Activated T-cell treated with anti-CD3 and anti-CD28 coated beads, Interleukin-2, amount 50 U/mL, for 4 hours (primary cell): ENCODE results near the gene ERCC6L. TPM values are rescaled to one million over a fixed set of nuclear protein-coding genes. Genes with fewer than 3 reads are reported as not detected.
A peak's percentile ranks its signal among the peaks of the same experiment; 100 is the strongest.

ENCODE experiments used
- ATAC-seq, 2 donors: fragments of 200-7000 bp; cut with Tn5 transposase; one replicate each; pipeline ENCODE4 v1.10.0; 2021
- DNase-seq: peaks from one replicate; pipeline ENCODE4 v3.0.0-alpha.2; 2020
- H3K27me3 Mint-ChIP-seq: one replicate; pipeline ENCODE4 v1.8.0; 2021; ENCODE audit warnings: low read depth, mixed read lengths
- H3K36me3 Mint-ChIP-seq: one replicate; pipeline ENCODE4 v1.8.0; 2022; ENCODE audit warnings: mixed read lengths; ENCODE audit not compliant: insufficient read depth
- H3K4me1 Mint-ChIP-seq: one replicate; pipeline ENCODE4 v1.8.0; 2021; ENCODE audit warnings: low read depth, mixed read lengths
- H3K4me3 Mint-ChIP-seq: one replicate; pipeline ENCODE4 v1.8.0; 2021; ENCODE audit warnings: mild to moderate bottlenecking, moderate library complexity, mixed read lengths
- H3K9me3 Mint-ChIP-seq: one replicate; pipeline ENCODE4 v1.8.0; 2021; ENCODE audit warnings: mixed read lengths
- total RNA-seq, 3 donors: library from RNA; stranded (reverse); gene quantifications; one replicate each; pipeline ENCODE4 v1.2.1, GENCODE V29; 2021

ERCC6L gene, protein sequence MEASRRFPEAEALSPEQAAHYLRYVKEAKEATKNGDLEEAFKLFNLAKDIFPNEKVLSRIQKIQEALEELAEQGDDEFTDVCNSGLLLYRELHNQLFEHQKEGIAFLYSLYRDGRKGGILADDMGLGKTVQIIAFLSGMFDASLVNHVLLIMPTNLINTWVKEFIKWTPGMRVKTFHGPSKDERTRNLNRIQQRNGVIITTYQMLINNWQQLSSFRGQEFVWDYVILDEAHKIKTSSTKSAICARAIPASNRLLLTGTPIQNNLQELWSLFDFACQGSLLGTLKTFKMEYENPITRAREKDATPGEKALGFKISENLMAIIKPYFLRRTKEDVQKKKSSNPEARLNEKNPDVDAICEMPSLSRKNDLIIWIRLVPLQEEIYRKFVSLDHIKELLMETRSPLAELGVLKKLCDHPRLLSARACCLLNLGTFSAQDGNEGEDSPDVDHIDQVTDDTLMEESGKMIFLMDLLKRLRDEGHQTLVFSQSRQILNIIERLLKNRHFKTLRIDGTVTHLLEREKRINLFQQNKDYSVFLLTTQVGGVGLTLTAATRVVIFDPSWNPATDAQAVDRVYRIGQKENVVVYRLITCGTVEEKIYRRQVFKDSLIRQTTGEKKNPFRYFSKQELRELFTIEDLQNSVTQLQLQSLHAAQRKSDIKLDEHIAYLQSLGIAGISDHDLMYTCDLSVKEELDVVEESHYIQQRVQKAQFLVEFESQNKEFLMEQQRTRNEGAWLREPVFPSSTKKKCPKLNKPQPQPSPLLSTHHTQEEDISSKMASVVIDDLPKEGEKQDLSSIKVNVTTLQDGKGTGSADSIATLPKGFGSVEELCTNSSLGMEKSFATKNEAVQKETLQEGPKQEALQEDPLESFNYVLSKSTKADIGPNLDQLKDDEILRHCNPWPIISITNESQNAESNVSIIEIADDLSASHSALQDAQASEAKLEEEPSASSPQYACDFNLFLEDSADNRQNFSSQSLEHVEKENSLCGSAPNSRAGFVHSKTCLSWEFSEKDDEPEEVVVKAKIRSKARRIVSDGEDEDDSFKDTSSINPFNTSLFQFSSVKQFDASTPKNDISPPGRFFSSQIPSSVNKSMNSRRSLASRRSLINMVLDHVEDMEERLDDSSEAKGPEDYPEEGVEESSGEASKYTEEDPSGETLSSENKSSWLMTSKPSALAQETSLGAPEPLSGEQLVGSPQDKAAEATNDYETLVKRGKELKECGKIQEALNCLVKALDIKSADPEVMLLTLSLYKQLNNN
- total RNA-seq: 1 to 10 TPM; 2.9 to 4.7 (median 4.3) TPM

DNA sequence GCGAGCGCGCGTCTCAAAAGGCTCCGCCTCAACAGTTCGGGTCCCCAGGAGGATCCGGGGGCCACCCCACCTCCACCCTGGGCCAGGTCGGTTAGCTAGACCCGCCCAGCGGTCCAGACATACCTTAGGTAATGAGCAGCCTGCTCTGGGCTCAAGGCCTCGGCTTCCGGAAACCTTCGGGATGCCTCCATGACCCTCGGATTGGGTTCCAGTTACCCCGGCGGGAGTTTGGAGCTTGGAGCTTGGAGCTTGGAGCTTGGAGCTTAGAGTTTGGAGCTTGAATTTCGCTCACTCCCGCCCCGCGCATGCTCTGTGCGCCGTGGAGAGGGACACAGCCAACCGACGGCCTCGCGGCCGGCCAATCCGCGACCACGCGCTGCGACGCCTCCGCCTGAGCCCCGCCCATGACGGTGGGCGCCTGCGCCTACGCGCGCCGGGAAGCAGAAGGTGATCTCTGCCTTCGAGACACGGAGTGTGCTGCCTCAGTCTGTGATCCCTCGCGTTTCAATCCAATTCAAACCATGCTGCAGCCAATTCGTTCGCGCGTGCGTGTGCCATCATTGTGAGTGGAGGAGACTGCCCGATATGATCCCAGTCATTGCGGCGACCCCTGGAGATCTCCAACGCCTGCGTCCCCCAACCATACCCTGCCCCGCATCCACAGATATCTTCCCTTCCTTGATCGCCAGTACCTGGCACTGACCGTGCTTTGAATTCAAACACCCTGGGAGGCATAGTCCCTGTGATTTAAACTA lies at the start of gene ERCC6L:
ERCC6L (minus strand) TSS at position 307 of the 755 bp plus-strand sequence; CDS start at position 191, 116 bp downstream.
- Mint-ChIP-seq H3K4me1 (peaks cover 3% of the 10 kb centered on the region), H3K9me3 (no peaks in the 10 kb centered on the region), H3K36me3 (no peaks in the 10 kb centered on the region), H3K27me3 (no peaks in the 10 kb centered on the region), H3K4me3 (peak within 1 kb of the TSS; percentile 72)
- peak; percentile 93 to 97 for ATAC-seq
- DNase-seq: peak; percentile 75

DNA sequence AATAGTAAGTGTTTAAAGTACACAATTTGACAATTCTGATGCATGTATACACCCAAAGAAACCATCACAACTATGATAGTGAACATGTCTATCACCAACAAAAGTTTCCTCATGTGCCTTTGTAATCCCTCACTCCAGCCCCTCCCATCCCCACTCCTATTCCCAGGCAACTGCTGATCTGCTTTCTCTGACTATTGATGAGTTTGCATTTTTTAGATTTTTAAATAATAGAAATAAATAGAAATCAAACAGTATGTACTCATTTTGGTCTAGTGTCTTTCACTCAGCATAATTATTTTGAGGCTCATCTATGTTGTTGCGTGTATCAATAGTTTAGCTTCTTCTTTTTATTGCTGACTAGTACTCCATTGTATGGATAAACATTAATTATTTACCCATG lies 43.5 kb upstream of the ERCC6L start:
- ATAC-seq (no peak), DNase-seq (no peak)
- no peaks in the 10 kb centered on the region for H3K36me3 Mint-ChIP-seq
- H3K4me1 Mint-ChIP-seq: peaks cover 3% of the 10 kb centered on the region
- no peaks in the 10 kb centered on the region for H3K9me3 Mint-ChIP-seq
- no peak overlapping the region for H3K4me3 Mint-ChIP-seq
- H3K27me3 Mint-ChIP-seq: peaks cover 4% of the 10 kb centered on the region

DNA sequence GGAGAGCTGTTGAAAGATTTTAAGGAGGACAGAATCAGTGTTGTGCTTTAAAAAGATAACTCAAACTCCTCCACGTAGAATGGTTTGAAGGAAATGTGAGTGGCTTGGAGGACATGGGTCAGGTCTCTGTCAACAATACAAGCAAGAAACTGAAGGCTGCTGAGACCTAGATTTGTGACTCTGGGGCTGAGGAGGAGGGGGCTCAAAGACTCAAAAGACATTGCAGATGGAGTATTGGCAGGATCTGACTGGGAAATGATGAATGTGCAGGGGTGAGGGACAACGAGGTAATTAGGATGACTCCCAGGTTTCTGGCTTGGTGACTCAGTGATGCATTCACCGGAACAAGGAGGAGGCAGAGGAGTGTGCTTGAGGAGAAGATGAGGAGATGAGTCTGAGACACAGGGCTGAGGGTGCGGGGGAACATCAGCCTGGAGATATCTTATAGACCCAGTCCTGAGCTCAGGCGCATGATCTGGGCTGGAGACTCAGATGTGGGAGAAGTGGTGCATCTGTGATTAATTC lies 41.6 kb upstream of the ERCC6L start:
- Mint-ChIP-seq H3K9me3 (no peaks in the 10 kb centered on the region), H3K4me1 (peaks cover 4% of the 10 kb centered on the region), H3K27me3 (peaks cover 2% of the 10 kb centered on the region), H3K36me3 (peaks cover 10% of the 10 kb centered on the region), H3K4me3 (no peak overlapping the region)
- no peak for DNase-seq
- ATAC-seq: no peak

DNA sequence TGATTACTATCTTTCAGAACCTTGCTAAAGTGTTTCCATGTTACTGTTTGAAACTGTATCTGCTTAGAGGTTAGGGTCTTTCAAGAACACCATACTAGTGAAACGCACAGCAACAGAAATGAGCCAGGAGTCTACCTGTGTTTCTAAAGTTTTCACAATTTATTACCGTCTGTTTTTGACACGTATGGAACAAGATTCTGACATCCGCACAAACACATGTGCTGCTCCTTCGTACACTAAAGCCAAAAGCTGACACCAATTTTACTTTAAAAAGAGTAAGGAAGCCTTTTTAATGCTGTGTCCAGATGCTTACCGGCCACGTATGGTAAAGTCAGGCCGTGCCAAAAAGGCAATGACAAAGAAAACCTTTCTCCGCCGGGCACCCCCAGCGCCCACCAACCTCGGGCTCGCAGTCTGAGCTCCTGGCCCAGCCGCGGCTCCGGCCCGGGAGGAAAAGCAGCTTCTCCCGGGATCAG lies 37.7 kb upstream of the ERCC6L start:
- Mint-ChIP-seq H3K4me1 (peaks cover 34% of the 10 kb centered on the region), H3K27me3 (peaks cover 2% of the 10 kb centered on the region), H3K9me3 (no peaks in the 10 kb centered on the region), H3K4me3 (peak overlapping the region; percentile 89), H3K36me3 (peaks cover 43% of the 10 kb centered on the region)
- DNase-seq: no peak
- ATAC-seq: no peak

DNA sequence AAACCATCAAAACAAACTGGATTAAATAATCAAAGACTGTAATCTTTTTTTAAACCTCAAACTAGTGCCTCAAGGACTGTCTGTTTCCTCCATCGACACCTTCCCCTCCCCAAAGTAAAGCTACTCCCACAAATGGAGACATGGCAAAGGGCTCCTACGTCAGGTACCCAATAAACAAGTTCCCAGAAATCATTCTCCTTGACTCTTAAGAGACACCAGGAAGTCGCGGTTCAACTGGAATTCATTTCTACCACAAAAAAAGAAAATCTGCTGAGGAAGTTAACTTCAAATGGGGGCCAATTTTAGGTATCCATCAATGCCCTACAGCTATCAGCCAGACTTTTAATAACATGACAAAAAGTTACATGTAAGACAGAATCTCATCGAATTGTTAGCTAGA lies 35.7 kb upstream of the ERCC6L start:
- H3K36me3 Mint-ChIP-seq: peaks cover 50% of the 10 kb centered on the region
- ATAC-seq (no peak), DNase-seq (no peak)
- H3K4me3 Mint-ChIP-seq: peak overlapping the region; percentile 89
- no peaks in the 10 kb centered on the region for H3K9me3 Mint-ChIP-seq
- H3K4me1 Mint-ChIP-seq: peaks cover 43% of the 10 kb centered on the region
- H3K27me3 Mint-ChIP-seq: peaks cover 2% of the 10 kb centered on the region

DNA sequence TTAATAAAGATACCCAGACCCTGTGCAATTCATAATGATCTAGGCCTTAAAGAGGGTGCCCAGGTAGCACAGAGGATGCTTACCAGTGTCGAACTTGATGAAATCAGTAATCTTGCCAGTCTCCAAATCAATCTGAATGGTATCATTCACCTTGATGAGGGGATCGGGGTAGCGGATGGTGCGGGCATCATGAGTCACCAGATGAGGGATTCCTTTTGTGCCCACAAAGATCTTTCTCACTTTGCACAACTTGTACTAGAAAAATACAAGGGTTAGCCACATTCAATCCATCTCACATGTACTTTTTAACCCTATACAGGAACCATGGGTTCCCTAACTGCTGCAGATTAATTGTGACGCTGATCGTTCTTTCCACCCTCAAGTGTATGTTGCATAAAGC lies 34.9 kb upstream of the ERCC6L start:
- peaks cover 43% of the 10 kb centered on the region for H3K4me1 Mint-ChIP-seq

DNA sequence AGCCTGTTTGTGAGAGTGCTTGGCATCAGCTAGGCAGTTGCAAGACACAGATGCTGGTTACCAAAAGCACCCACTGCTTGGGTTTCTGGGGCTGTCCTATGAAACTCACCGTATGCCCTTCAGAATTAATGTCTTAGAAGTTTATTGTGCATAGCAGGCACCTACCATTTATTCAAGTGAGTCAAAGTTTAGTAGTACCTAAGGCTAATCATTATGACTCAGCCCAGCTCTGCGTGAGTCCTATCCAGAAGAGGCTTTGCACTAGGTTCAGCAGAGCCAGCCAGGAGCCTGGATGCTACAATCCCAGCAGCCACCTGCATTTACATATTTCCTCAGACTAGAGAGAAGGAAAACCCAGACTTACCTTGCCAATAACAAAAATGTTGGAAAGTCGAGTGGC lies 34.0 kb upstream of the ERCC6L start:
- DNase-seq: no peak

More for the DNA sequence above, 34.9 kb upstream of the ERCC6L start:
- Mint-ChIP-seq H3K9me3 (no peaks in the 10 kb centered on the region), H3K27me3 (no peaks in the 10 kb centered on the region), H3K4me3 (peak overlapping the region; percentile 89), H3K36me3 (peaks cover 52% of the 10 kb centered on the region)
- no peak for ATAC-seq
- DNase-seq: no peak

DNA sequence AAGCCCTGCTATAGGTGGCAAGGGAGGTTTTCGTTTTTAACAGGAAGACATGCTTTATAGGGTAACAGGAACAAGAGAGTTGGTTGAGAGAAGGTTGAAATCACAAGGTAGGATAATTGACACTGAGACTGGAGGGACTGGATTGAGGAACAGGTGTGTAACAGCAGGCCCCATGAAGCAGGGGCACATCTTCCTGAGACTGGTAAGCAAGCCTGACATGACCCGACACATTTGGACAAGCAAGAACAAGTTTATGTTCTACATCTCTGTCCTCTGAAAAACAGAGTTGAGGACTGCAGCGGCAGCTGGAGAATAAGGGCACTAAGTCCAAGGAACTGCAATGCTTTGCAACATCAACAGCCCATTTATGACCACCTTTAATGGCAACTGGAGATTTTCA lies 33.0 kb upstream of the ERCC6L start:
- no peak for DNase-seq
- H3K36me3 Mint-ChIP-seq: peaks cover 57% of the 10 kb centered on the region
- peaks cover 42% of the 10 kb centered on the region for H3K4me1 Mint-ChIP-seq
- H3K27me3 Mint-ChIP-seq: no peaks in the 10 kb centered on the region
- ATAC-seq: no peak
- H3K4me3 Mint-ChIP-seq: peak overlapping the region; percentile 43
- no peaks in the 10 kb centered on the region for H3K9me3 Mint-ChIP-seq

More for the DNA sequence above, 34.0 kb upstream of the ERCC6L start:
- Mint-ChIP-seq H3K36me3 (peaks cover 54% of the 10 kb centered on the region), H3K27me3 (no peaks in the 10 kb centered on the region), H3K4me1 (peaks cover 43% of the 10 kb centered on the region), H3K9me3 (no peaks in the 10 kb centered on the region), H3K4me3 (peak overlapping the region; percentile 89)
- peak; percentile 36 to 38 for ATAC-seq

DNA sequence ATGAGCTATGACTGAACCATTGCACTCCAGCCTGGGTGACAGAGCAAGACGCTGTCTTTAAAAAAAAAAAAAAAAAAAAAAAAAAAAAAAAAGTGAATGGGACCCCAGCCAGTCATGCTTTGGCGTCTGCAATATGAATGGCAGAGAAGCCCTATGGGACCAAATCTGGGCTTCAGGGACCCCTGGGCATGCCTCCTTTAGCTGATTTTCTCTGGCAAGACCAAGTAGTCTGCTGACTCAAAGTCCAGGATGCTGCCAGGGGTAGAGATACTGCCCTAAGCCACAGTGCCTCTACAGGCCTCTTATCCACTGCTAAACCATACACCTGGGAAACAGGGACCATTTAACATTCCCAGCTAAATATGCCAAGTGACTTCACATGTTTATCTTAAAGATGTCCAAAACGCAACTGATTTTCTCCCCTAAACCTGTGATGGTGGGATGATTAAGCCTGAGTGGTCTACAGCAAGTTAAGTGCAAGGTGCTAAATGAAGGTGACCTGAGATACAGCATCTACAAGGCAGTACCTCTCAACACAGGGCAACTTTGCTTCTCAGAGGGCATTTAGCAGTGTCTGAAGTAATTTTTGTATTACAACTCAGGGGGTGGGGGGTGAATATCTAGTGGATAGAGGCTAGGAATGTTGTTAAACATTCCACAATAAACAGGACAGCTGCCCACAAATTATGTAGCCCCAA lies 32.4 kb upstream of the ERCC6L start:
- DNase-seq (no peak), ATAC-seq (no peak)
- peaks cover 55% of the 10 kb centered on the region for H3K36me3 Mint-ChIP-seq
- no peaks in the 10 kb centered on the region for H3K9me3 Mint-ChIP-seq
- H3K27me3 Mint-ChIP-seq: no peaks in the 10 kb centered on the region
- H3K4me1 Mint-ChIP-seq: peaks cover 42% of the 10 kb centered on the region
- peak overlapping the region; percentile 43 for H3K4me3 Mint-ChIP-seq

DNA sequence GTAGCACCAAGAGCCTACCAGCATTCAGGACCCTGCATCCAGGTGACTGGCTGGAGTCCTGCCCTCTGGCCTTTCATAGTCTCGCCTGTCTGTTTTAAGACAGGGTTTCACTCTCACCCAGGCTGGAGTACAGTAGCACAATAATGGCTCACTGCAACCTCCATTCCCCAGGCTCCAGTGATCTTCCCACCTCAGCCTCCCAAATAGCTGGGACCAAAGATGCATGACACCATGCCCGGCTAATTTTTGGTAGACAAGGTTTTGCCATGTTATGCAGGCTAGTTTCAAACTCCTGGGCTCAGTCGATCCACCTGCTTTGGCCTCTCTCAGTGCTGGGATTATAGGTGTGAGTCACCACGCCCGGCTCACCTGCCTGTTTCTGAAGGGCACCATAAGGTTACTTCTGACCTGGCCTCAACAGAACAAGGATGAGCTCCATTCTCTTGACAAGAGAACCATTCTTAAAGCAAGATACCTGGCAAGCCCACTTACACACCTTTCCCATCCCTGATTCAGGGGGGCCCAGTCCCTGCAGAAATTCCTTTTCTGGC lies 31.6 kb upstream of the ERCC6L start:
- ATAC-seq (no peak), DNase-seq (no peak)
- no peaks in the 10 kb centered on the region for H3K9me3 Mint-ChIP-seq
- H3K36me3 Mint-ChIP-seq: peaks cover 47% of the 10 kb centered on the region
- H3K4me1 Mint-ChIP-seq: peaks cover 41% of the 10 kb centered on the region
- no peaks in the 10 kb centered on the region for H3K27me3 Mint-ChIP-seq
- H3K4me3 Mint-ChIP-seq: no peak overlapping the region

DNA sequence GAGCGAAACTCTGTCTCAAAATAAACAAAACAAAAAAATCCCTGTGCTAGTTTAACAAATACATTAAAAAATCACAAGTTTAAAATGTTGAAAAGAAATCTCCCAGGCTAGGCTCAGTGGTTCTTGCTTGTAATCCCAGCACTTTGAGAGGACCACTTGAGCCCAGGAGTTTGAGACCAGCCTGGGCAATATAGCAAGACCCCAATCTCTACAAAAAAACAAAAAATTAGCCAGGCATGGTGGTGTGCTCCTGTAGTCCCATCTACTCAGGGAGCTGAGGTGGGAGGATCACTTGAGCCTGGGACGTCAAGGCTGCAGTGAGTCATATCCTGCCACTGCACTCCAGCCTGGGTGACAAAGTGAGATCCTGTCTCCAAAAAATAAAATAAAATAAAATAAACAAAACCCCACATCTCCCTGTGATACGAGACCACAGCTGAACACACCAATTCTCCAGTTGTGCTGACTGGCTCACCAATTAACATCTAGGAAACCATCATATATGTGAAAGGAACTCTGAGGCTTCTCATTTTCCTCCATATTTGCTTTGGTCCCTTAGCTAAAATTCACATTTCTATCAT lies 30.9 kb upstream of the ERCC6L start:
- Mint-ChIP-seq H3K9me3 (no peaks in the 10 kb centered on the region), H3K4me1 (peaks cover 41% of the 10 kb centered on the region), H3K36me3 (peaks cover 42% of the 10 kb centered on the region), H3K27me3 (no peaks in the 10 kb centered on the region), H3K4me3 (no peak overlapping the region)
- peak; percentile 47 to 51 for ATAC-seq
- peak; percentile 40 for DNase-seq

DNA sequence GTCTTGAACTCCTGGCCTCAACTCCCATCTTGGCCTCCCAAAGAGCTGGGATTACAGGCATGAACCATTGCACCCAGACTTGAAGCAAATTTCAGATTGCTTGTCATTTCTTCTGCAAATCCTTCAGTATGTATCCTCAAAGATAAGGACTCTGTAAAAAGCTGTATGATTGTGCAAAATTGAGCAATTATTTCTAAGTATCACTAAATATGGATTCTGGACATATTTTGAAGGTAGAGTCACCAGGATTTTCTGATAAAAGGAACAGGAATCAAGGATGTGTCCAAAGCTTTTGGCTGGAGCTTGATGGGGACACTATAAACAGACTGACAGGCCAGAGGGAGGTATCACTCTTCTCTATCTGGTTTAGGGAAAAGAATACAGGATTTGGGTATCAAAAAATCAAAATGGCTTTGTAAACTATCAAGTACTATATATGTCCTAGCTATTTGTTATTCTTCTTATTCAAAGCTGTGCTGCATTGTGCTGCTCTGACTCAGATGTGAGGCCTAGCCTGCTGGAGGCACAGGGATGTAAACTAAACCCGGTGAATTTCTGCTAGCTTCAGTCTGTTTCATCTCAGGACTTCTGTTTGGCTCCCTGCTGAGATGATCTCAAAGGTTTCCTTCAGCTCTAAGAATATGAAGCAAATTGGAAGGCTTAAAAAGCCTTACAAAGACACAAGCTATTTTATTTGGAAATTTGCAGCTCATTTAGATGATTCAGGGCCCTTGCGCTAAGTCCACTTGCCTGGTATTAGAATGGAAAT lies 30.0 kb upstream of the ERCC6L start:
- ATAC-seq (no peak), DNase-seq (no peak)
- Mint-ChIP-seq H3K9me3 (no peaks in the 10 kb centered on the region), H3K27me3 (no peaks in the 10 kb centered on the region), H3K4me3 (no peak overlapping the region), H3K4me1 (peaks cover 33% of the 10 kb centered on the region), H3K36me3 (peaks cover 32% of the 10 kb centered on the region)
